NCI-H526 treated with DMSO at 0.1 percent for 48 hours (cell line): ENCODE results near the gene TMEM273.
"Not testable (repeated sequence)": the region's sequence is repeated elsewhere in the genome, so short reads cannot be mapped to it uniquely, and the experiment has no call there.

Experiments used
- DNase-seq: peaks from one replicate; lab custom pipeline; 2025; lab: John Stamatoyannopoulos, UW

Gene TMEM273

GRCh38 chr10:49204119-49204518 is 15.9 kb upstream of the TMEM273 start:
- DNase-seq = no peak

GRCh38 chr10:49202266-49202665 is 14.1 kb upstream of the TMEM273 start:
- DNase-seq = no peak

GRCh38 chr10:49200854-49201253 is 12.7 kb upstream of the TMEM273 start:
- no peak for DNase-seq

GRCh38 chr10:49197171-49197570 is 9.0 kb upstream of the TMEM273 start:
- DNase-seq = no peak

GRCh38 chr10:49195864-49196263 is 7.7 kb upstream of the TMEM273 start:
- DNase-seq = not testable (repeated sequence)

GRCh38 chr10:49194212-49194920 is 6.2 kb upstream of the TMEM273 start:
- no peak for DNase-seq

- no peak for DNase-seq
Measured at GRCh38 chr10:49191349-49191748, 3.2 kb upstream of the TMEM273 start.

GRCh38 chr10:49189422-49189821 is 1.2 kb upstream of the TMEM273 start:
- no peak for DNase-seq

- DNase-seq = no peak
Measured at GRCh38 chr10:49187044-49187484, 1.1 kb downstream of the TMEM273 start.

GRCh38 chr10:49186613-49187012 is 1.6 kb downstream of the TMEM273 start:
- no peak for DNase-seq

- no peak for DNase-seq
Measured at GRCh38 chr10:49185213-49185612, 3.0 kb downstream of the TMEM273 start.

GRCh38 chr10:49184642-49185111 is 3.5 kb downstream of the TMEM273 start:
- DNase-seq = no peak

- no peak for DNase-seq
Measured at GRCh38 chr10:49183596-49184542, 4.3 kb downstream of the TMEM273 start.

- no peak for DNase-seq
Measured at GRCh38 chr10:49182776-49183175, 5.4 kb downstream of the TMEM273 start.

GRCh38 chr10:49180444-49180860 is 7.7 kb downstream of the TMEM273 start:
- DNase-seq = no peak

- no peak for DNase-seq
Measured at GRCh38 chr10:49179699-49180443, 8.3 kb downstream of the TMEM273 start.

- no peak for DNase-seq
Measured at GRCh38 chr10:49178489-49179471, 9.4 kb downstream of the TMEM273 start.

GRCh38 chr10:49177391-49178355 is 10.5 kb downstream of the TMEM273 start:
- DNase-seq = no peak
